ENCODE data around the gene ANKH. TPM values are rescaled to one million over a fixed set of nuclear protein-coding genes. Genes with fewer than 3 reads are reported as not detected.

The ANKH gene
- total and polyA plus RNA-seq, 2 donors (not counting 1 experiment from before 2014, with no cell fraction given) = 13.7 to 71.1 TPM

GRCh38 chr5:14884062-14884612 lies 12.6 kb upstream of the ANKH start:
- peaks cover 20% of the 10 kb centered on the region for H3K27me3 Mint-ChIP-seq
- H3K9me3 Mint-ChIP-seq (ENCODE audit: insufficient read depth) = no peaks in the 10 kb centered on the region
- no peak overlapping the region for H3K27ac ChIP-seq (ENCODE audit: low read length in 2 of 2)
- no peaks in the 10 kb centered on the region for H3K4me1 ChIP-seq (ENCODE audit: control insufficient read depth in 2 of 2, insufficient read depth in 2 of 2, low read length in 2 of 2)
- ATAC-seq (ENCODE audit: low read depth) (no peak), DNase-seq (no peak)
- H3K36me3 ChIP-seq (replicated peaks in 1 of 2; ENCODE audit: control extremely low read depth in 1 of 2, control insufficient read depth in 1 of 2, extremely low read depth in 1 of 2, insufficient read depth in 2 of 2, low read length in 1 of 2) = no peaks in the 10 kb centered on the region
- no peak overlapping the region for H3K9ac ChIP-seq (ENCODE audit: low read length)
- no peaks in the 10 kb centered on the region for H3K79me2 ChIP-seq (ENCODE audit: control insufficient read depth, insufficient read depth, low read length)
- H3K4me3 ChIP-seq (ENCODE audit: control extremely low read depth in 1 of 5, extremely low read depth in 1 of 5, insufficient read depth in 1 of 5, low read depth in 2 of 5, low read length in 4 of 5) = no peak overlapping the region
- H2AFZ ChIP-seq (ENCODE audit: insufficient read depth, low read depth, low read length, poor library complexity, severe bottlenecking) = no peak overlapping the region
- H3K4me3 Mint-ChIP-seq = no peak overlapping the region
- H3K9me3 ChIP-seq (ENCODE audit: control extremely low read depth in 1 of 3, control insufficient read depth in 2 of 3, insufficient read depth in 1 of 3, low read length in 2 of 3) = no peaks in the 10 kb centered on the region
- no peak overlapping the region for H3K27ac Mint-ChIP-seq
- 100% methylated on average over 1 of the region's 4 CpGs for WGBS (ENCODE audit: insufficient coverage)
- no peak for TF ChIP-seq CTCF (IDR thresholded peaks at IDR 0.05)
- TF ChIP-seq EZH2 (IDR thresholded peaks at IDR 0.05; ENCODE audit: borderline replicate concordance, insufficient read depth, low read depth, low read length, poor library complexity, severe bottlenecking) = no peak
- no peaks in the 10 kb centered on the region for H3K4me1 Mint-ChIP-seq
- ChIA-PET POLR2A (no interaction called here), CTCF (no interaction called here)
- intact Hi-C loops (cut with micrococcal nuclease) = no loop called here
- no peak overlapping the region for H3K4me2 ChIP-seq (replicated peaks; ENCODE audit: low read depth, low read length, poor library complexity, severe bottlenecking)
- H3K27me3 ChIP-seq (replicated peaks in 1 of 4; ENCODE audit: control extremely low read depth in 1 of 4, control insufficient read depth in 3 of 4, insufficient read depth in 4 of 4, low read length in 3 of 4) = peaks cover 0 to 9% (median 0%) of the 10 kb centered on the region in 4 experiments
- no peaks in the 10 kb centered on the region for H4K20me1 ChIP-seq (ENCODE audit: control insufficient read depth, insufficient read depth, low read length, poor library complexity, severe bottlenecking)

GRCh38 chr5:14882658-14883580 lies 11.3 kb upstream of the ANKH start:
- H3K9me3 ChIP-seq (ENCODE audit: control extremely low read depth in 1 of 3, control insufficient read depth in 2 of 3, insufficient read depth in 1 of 3, low read length in 2 of 3) = no peaks in the 10 kb centered on the region
- TF ChIP-seq EZH2 (IDR thresholded peaks at IDR 0.05; ENCODE audit: borderline replicate concordance, insufficient read depth, low read depth, low read length, poor library complexity, severe bottlenecking) (no peak), CTCF (IDR thresholded peaks at IDR 0.05) (no peak)
- Mint-ChIP-seq H3K27ac (no peak overlapping the region), H3K9me3 (ENCODE audit: insufficient read depth) (no peaks in the 10 kb centered on the region), H3K4me3 (no peak overlapping the region), H3K27me3 (peaks cover 27% of the 10 kb centered on the region), H3K4me1 (no peaks in the 10 kb centered on the region)
- H3K27me3 ChIP-seq (replicated peaks in 1 of 4; ENCODE audit: control extremely low read depth in 1 of 4, control insufficient read depth in 3 of 4, insufficient read depth in 4 of 4, low read length in 3 of 4) = peaks cover 0 to 10% (median 0%) of the 10 kb centered on the region in 4 experiments
- no peak overlapping the region for H3K4me2 ChIP-seq (replicated peaks; ENCODE audit: low read depth, low read length, poor library complexity, severe bottlenecking)
- no peaks in the 10 kb centered on the region for H3K79me2 ChIP-seq (ENCODE audit: control insufficient read depth, insufficient read depth, low read length)
- no peak for DNase-seq
- no peak overlapping the region for H2AFZ ChIP-seq (ENCODE audit: insufficient read depth, low read depth, low read length, poor library complexity, severe bottlenecking)
- H3K4me1 ChIP-seq (ENCODE audit: control insufficient read depth in 2 of 2, insufficient read depth in 2 of 2, low read length in 2 of 2) = no peaks in the 10 kb centered on the region
- CTCF ChIA-PET = interaction anchor here (0.6 to 1.2 kb wide), 2 partner anchors 92 to 156 kb away, joined by 4 read pairs; no protein-coding TSS in a partner anchor
- no peaks in the 10 kb centered on the region for H4K20me1 ChIP-seq (ENCODE audit: control insufficient read depth, insufficient read depth, low read length, poor library complexity, severe bottlenecking)
- no peak overlapping the region for H3K27ac ChIP-seq (ENCODE audit: low read length in 2 of 2)
- H3K4me3 ChIP-seq (ENCODE audit: control extremely low read depth in 1 of 5, extremely low read depth in 1 of 5, insufficient read depth in 1 of 5, low read depth in 2 of 5, low read length in 4 of 5) = no peak overlapping the region
- POLR2A ChIA-PET = no interaction called here
- H3K9ac ChIP-seq (ENCODE audit: low read length) = no peak overlapping the region
- no peak for ATAC-seq (ENCODE audit: low read depth)
- no peaks in the 10 kb centered on the region for H3K36me3 ChIP-seq (replicated peaks in 1 of 2; ENCODE audit: control extremely low read depth in 1 of 2, control insufficient read depth in 1 of 2, extremely low read depth in 1 of 2, insufficient read depth in 2 of 2, low read length in 1 of 2)
- WGBS (ENCODE audit: insufficient coverage) = 88% methylated on average over 6 of the region's 10 CpGs
- intact Hi-C loops (cut with micrococcal nuclease) = no loop called here
